Nephron progenitor cell (in vitro differentiated cells): ENCODE results near the gene DCLK2.

Experiments
- DNase-seq: peaks from one replicate; pipeline ENCODE4 v3.0.0; 2021
- H3K27ac Mint-ChIP-seq: 2 replicates; pipeline ENCODE4 v1.8.0; 2021; ENCODE audit warnings: mild to moderate bottlenecking, moderate library complexity, mixed read lengths
- H3K27me3 Mint-ChIP-seq: 2 replicates; pipeline ENCODE4 v1.8.0; 2021; ENCODE audit warnings: mild to moderate bottlenecking, low read depth, mixed read lengths; ENCODE audit not compliant: poor library complexity
- H3K36me3 Mint-ChIP-seq: 2 replicates; pipeline ENCODE4 v1.8.0; 2021; ENCODE audit warnings: low read depth, mixed read lengths
- H3K4me1 Mint-ChIP-seq: 2 replicates; pipeline ENCODE4 v1.8.0; 2021; ENCODE audit warnings: mixed read lengths
- H3K4me3 Mint-ChIP-seq: 2 replicates; pipeline ENCODE4 v1.8.0; 2021; ENCODE audit warnings: mild to moderate bottlenecking, moderate library complexity, mixed read lengths
- H3K9me3 Mint-ChIP-seq: 2 replicates; pipeline ENCODE4 v1.8.0; 2021; ENCODE audit warnings: mild to moderate bottlenecking, moderate library complexity, mixed read lengths
- TF ChIP-seq, protein P1 (sequence below): fragments of 200-600 bp; sonication (generic); IDR thresholded peaks from 2 replicates; pipeline ENCODE4 v1.5.0; 2021; ENCODE audit warnings: antibody characterized with exemption

The DCLK2 gene

DNA sequence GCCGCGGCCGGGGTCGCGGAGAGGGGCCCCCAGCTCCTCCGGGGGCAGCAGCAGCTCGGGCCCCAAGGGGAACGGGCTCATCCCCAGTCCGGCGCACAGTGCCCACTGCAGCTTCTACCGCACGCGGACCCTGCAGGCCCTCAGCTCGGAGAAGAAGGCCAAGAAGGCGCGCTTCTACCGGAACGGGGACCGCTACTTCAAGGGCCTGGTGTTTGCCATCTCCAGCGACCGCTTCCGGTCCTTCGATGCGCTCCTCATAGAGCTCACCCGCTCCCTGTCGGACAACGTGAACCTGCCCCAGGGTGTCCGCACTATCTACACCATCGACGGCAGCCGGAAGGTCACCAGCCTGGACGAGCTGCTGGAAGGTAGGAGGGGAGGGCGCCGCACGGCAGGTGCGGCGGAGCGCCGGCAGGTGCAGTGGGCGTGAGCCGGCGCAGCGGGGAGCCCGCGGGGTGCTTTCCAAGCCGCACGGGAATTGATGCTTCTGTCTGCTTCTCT is 886 bp downstream of the DCLK2 start:
- no peak overlapping the region for H3K27ac Mint-ChIP-seq
- H3K9me3 Mint-ChIP-seq = no peaks in the 10 kb centered on the region
- DNase-seq = peak; percentile 42
- H3K4me3 Mint-ChIP-seq = peak overlapping the region; percentile 82
- TF ChIP-seq, protein P1, sequence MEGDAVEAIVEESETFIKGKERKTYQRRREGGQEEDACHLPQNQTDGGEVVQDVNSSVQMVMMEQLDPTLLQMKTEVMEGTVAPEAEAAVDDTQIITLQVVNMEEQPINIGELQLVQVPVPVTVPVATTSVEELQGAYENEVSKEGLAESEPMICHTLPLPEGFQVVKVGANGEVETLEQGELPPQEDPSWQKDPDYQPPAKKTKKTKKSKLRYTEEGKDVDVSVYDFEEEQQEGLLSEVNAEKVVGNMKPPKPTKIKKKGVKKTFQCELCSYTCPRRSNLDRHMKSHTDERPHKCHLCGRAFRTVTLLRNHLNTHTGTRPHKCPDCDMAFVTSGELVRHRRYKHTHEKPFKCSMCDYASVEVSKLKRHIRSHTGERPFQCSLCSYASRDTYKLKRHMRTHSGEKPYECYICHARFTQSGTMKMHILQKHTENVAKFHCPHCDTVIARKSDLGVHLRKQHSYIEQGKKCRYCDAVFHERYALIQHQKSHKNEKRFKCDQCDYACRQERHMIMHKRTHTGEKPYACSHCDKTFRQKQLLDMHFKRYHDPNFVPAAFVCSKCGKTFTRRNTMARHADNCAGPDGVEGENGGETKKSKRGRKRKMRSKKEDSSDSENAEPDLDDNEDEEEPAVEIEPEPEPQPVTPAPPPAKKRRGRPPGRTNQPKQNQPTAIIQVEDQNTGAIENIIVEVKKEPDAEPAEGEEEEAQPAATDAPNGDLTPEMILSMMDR = no peak
- peaks cover 73% of the 10 kb centered on the region for H3K27me3 Mint-ChIP-seq
- H3K4me1 Mint-ChIP-seq = peaks cover 6% of the 10 kb centered on the region
- no peaks in the 10 kb centered on the region for H3K36me3 Mint-ChIP-seq

DNA sequence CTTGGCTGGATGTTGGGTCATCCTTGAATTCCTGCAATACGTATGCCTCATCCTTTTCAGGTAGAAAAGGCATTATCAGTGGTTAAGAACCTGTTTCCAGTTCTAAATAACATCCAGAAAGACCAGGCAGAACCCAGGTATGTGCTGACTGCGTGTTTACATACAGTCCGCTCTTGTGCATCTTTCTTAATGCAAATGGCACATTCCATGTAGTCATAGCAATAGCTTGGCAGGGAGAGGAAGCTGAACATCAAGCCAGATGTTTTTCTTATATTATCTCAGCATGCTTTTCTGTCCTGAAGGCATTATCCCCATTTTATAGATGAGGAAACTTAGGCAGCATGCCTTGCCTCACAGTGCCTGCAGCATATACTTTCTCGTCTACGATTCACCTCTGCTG is 2.1 kb downstream of the DCLK2 start:
- Mint-ChIP-seq H3K27ac (no peak overlapping the region), H3K9me3 (no peaks in the 10 kb centered on the region), H3K36me3 (no peaks in the 10 kb centered on the region), H3K4me3 (no peak overlapping the region), H3K27me3 (peaks cover 75% of the 10 kb centered on the region), H3K4me1 (peaks cover 6% of the 10 kb centered on the region)
- TF ChIP-seq, protein P1 = no peak
- DNase-seq = no peak

DNA sequence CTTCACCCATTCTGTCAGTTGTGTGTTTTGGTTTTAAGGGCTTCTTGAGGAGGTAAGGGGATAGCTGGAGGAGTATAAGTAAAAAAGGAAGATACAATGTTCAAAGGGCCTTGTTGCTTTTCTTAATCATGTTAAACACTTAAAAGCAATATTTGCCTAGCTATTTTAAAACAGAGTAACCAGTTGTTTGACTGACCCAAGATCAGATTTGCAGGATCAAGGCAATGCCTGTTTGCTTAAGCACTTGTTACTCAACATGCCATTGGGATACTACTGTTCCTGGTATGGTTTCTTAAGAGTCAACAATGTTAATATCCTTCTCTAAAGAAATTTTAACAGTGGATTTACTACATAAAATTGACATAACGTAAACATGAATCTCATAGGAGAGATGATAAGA is 2.6 kb downstream of the DCLK2 start:
- peaks cover 70% of the 10 kb centered on the region for H3K27me3 Mint-ChIP-seq
- H3K9me3 Mint-ChIP-seq = no peaks in the 10 kb centered on the region
- peaks cover 6% of the 10 kb centered on the region for H3K4me1 Mint-ChIP-seq
- TF ChIP-seq, protein P1 = no peak
- no peaks in the 10 kb centered on the region for H3K36me3 Mint-ChIP-seq
- H3K27ac Mint-ChIP-seq = no peak overlapping the region
- no peak overlapping the region for H3K4me3 Mint-ChIP-seq
- DNase-seq = no peak

DNA sequence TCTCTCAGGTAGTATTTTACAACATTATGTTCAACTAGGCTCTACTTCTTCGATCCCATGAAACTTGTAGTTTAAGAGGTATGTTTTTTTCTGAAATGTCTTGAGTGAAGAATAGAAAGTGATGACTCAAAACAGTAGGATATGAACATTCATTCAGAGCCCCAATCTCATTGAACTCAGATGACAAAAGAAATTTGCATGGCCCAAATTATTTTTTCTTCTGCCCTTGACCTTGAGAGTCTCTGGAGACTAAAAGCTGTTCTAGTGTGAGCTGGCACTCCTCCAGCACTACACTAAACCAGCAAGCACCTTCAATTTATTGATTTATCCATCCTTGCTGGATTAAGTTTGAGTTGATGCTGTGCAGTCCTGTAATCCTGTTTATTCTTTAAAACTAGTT is 4.0 kb downstream of the DCLK2 start:
- TF ChIP-seq, protein P1 = no peak
- H3K4me1 Mint-ChIP-seq = peaks cover 6% of the 10 kb centered on the region
- no peak overlapping the region for H3K4me3 Mint-ChIP-seq
- H3K27me3 Mint-ChIP-seq = peaks cover 57% of the 10 kb centered on the region
- no peak for DNase-seq
- no peak overlapping the region for H3K27ac Mint-ChIP-seq
- no peaks in the 10 kb centered on the region for H3K36me3 Mint-ChIP-seq
- no peaks in the 10 kb centered on the region for H3K9me3 Mint-ChIP-seq

DNA sequence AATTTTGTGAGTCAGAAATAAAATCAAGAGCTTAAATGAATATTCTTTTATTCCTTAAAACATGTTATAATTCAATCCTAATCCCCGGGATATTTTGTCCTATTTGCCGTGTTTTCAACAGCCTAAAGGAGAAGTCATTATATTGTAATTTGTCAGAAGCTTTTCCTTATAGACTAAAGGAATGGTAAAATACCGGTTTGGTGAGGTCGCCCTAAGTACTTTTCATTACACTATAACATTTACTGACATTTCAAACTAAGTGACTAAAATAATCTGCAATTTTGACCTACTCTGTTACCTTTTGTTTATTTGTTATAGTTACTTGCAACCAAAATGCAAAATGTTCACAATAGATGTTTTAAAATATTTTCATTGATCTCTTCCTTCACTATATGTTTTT is 8.8 kb downstream of the DCLK2 start:
- Mint-ChIP-seq H3K36me3 (no peaks in the 10 kb centered on the region), H3K4me1 (no peaks in the 10 kb centered on the region), H3K27ac (no peak overlapping the region), H3K27me3 (peaks cover 28% of the 10 kb centered on the region), H3K4me3 (no peak overlapping the region), H3K9me3 (no peaks in the 10 kb centered on the region)
- no peak for DNase-seq
- TF ChIP-seq, protein P1 = no peak

DNA sequence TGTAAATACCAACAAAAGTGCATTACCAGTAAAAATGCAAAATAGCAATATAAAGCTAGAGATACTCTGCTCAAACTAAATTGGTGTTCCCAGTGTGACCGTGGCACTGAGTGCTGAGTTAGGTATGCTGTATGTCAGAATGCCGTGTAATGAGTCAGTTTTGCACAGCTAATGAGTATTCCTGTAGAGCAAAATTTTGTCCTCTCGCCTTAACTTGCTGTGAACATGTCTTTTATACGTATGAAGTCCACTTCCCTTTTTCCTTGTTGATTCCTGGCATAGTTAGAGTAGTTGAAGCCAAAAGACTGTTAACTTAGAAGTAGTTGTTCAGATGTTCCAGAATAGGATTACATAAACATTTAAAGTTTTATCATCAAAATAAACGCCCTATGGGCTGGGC is 11.5 kb downstream of the DCLK2 start:
- peaks cover 13% of the 10 kb centered on the region for H3K27me3 Mint-ChIP-seq
- no peak for DNase-seq
- H3K9me3 Mint-ChIP-seq = no peaks in the 10 kb centered on the region
- H3K4me3 Mint-ChIP-seq = no peak overlapping the region
- no peak overlapping the region for H3K27ac Mint-ChIP-seq
- TF ChIP-seq, protein P1 = no peak
- H3K36me3 Mint-ChIP-seq = no peaks in the 10 kb centered on the region
- no peaks in the 10 kb centered on the region for H3K4me1 Mint-ChIP-seq
